GM21786 (cell line): ENCODE data around the gene PLEKHJ1.
"Not testable (repeated sequence)": the region's sequence is repeated elsewhere in the genome, so short reads cannot be mapped to it uniquely, and the experiment has no call there.

Experiments
- ATAC-seq: cut with Tn5 transposase; IDR thresholded peaks from one replicate; pipeline ENCODE4 v1.9.1; 2021; ENCODE audit not compliant: unreplicated experiment

PLEKHJ1 gene

GRCh38 chr19:2200624-2201294 lies 35.4 kb downstream of the PLEKHJ1 start:
- ATAC-seq: not testable (repeated sequence)

DNA sequence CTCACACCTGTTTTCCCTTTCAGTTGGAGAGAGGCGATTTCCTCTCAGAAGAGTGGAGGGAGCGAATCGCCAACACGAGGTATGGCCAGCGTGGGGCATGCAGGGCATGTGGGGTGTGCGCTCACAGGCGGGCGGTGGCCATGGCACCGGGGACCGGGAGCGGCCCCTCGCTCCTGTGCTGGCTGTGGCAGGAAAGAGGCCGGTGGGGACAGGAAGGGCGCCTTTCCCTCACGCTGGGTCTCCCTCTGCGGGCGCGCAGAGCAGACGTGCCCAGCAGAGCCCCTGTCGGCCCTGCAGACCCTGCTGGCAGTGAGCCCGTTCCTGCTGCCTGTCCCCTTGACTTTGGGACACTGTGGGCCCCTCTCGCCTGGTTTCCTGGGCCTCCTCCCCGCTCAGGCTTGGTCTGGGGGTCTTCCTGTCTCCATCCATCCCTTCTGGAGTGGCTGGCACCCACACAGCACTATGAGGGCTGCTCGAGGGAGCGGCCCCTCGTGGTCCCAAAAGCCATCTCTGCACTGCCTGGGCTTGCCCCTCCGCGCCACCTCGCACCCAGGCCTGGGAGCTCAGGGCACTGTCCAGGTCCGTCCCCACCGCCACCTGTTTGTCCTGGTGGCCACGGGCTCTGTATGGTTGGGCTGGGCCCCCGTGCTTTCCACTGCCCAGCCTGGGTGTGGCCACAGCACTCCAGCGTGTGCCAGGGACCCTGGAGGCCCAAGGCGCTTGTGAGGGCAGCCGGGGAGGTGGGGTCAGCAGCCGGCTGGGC lies 36.1 kb downstream of the PLEKHJ1 start:
- no peak for ATAC-seq

DNA sequence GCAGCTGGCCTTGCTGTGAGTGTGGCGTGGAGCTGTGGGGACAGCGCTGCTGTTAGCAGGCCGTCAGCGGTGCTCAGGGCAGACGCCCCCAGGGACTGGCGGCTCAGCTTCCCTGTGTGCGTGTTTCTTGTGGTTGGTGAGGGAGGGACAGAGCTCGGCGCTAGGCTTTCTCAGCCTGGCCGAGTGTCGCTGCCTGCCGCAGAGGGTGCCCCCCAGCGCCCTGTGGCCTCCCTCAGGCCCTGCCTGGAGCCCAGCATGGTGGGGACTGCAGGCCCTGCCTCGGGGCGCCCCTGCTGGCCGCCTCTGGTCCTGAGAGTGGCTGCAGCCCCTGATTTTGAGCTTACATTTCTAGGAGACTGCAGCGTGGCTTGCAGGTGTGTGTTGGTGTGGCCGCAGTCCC lies 36.9 kb downstream of the PLEKHJ1 start:
- ATAC-seq: no peak

DNA sequence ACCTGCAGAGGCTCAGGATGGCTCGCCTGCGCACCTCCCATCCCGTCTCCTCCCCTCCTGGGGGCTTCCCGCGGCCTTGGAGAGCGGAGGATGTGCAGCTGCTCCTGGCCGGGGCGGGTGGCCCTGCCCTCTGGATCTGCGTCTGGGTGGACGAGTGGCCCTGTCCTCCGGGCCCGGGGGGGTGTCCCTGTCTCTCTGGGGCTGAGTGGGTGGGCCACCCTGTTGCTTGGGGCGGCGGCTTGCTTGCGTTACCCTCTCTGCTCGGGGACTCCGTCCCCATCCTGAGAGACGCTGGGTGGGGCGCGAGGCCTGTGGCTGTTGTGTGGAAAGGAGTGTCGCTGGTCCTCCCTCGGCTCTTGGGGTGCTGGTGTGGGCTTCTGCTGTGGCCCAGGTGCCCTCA lies 37.8 kb downstream of the PLEKHJ1 start:
- ATAC-seq: no peak

- no peak for ATAC-seq
These were observed 38.9 kb downstream of the PLEKHJ1 start for GRCh38 chr19:2197270-2197669.

DNA sequence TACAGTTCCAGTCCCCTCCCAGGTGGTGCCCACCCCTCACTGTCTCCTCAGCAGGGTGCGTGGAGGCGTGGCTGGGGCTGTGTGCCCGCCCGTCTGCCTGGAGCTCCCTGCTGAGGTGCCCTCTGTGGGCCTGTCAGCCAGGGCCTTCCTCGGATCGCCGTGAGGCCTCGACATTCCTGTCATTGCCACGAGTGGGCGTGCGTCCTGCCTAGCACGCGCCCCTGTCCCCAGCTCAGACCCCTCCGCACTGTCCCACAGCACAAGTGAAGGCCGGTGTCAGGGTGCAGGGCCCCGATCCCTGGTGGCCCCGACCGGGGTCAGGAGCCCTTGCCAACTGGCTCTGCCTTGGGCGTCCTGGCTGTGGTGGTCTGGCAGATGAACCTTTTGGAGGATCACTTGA lies 40.2 kb downstream of the PLEKHJ1 start:
- ATAC-seq: no peak

GRCh38 chr19:2195361-2195760 lies 40.8 kb downstream of the PLEKHJ1 start:
- no peak for ATAC-seq

DNA sequence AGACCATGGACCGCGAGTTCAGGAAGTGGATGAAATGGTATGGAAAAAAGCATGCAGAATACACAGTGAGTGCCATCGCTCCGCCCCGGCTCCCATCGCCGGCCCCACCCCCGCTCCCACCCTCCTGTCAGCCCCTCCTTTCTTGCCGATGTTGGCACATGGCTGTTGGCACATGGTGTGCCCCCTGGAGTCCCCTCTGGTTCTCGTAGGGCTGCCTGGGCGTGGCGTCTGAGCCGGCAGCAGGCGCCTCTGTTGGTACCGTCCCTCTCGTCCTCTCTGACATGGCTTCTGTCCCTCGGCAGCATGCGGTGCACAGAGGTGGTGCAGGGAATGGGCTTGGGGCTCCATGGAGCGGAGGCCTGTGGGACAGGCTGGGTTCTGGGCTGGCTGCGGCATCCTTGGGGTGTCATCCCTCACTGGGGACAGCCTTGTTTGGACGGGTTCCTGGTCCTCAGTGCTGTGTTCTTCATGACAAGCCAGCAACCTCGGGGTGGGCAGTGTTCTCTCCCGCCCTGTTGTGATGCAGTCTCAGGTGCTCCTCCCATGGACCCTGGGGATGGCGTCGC lies 41.5 kb downstream of the PLEKHJ1 start:
- no peak for ATAC-seq

- no peak for ATAC-seq
These were observed 42.3 kb downstream of the PLEKHJ1 start for GRCh38 chr19:2193807-2194206.

DNA sequence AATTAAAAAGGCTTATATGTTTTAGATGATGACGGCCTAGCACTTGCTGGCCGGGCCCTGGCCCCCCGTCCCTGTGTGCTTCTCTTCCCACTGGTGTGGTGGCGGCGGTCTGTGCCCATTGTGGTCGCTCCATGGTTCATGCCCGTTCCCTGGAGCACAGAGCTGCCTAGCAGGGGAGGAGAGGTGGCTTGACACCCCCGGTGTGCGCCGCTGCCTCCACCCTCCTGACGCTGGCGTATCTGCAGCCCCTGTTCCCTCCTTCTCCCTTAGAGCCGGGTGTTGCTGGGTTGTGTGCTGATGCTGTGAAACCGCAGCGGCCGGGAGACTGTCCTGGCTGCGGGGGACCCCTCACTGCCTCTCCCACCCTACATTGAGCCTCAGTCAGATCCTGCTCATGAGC lies 43.3 kb downstream of the PLEKHJ1 start:
- no peak for ATAC-seq

DNA sequence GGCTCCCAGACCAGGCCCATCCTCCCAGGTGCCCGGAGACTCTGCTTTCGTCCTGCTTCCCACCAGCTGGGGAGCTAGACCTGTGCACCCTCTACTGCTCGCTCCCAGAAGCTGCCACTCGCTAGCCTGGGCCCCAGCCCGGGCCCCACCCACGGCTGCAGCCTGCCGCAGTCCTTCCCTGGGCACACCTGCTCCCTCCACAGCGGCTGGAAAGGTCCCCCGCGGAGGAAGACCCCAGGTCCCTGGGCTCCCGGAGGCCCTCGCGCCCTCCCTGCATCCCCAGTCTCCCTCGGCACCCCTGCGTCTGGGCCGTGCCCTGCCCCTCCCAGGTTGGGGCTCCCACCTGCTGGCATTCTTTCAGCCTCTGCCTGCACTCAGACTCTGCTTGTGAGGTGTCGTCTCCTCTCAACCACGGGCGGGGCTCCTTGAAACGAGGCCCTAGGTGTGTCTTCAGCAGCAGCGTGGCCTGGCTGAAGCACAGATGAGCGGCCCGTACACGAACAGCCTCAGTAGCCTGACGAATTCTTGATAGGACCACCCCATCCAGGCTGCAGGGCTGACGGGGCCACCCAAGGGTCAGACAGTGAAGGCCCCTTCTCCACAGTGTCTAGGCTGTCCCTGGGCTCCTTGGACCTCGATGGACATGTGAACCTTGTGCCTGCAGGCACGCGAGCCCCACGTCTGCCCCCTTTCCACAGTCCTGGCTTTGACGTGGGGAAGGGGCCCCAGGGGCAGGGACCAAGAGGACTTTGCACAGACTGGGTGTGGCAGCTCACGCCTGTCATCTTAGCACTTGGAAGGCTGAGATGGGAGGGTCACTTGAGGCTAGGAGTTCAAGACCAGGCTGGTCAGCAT lies 44.4 kb downstream of the PLEKHJ1 start:
- ATAC-seq: no peak

- ATAC-seq: no peak
These were observed 45.2 kb downstream of the PLEKHJ1 start for GRCh38 chr19:2190848-2191455.

DNA sequence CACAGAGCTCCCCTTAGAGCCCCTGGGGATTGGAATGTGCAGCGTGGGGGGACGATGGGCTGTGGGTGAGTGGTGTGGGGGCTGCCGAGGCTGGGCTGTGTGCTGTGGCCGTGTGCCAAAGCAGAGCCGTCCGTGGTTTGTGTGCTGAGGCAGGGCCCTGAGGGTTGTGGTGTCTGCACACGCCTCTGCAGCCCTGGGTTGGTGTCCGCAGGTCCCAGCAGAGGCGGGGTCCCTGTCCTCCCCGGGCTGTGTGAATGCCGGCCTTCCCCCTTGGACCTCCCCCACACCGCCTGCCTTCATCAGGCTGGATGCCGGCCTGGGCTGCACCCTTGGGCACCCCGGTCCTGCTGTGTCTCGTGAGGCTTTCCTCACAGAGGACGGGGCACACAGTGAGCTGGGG lies 46.2 kb downstream of the PLEKHJ1 start:
- ATAC-seq: no peak

DNA sequence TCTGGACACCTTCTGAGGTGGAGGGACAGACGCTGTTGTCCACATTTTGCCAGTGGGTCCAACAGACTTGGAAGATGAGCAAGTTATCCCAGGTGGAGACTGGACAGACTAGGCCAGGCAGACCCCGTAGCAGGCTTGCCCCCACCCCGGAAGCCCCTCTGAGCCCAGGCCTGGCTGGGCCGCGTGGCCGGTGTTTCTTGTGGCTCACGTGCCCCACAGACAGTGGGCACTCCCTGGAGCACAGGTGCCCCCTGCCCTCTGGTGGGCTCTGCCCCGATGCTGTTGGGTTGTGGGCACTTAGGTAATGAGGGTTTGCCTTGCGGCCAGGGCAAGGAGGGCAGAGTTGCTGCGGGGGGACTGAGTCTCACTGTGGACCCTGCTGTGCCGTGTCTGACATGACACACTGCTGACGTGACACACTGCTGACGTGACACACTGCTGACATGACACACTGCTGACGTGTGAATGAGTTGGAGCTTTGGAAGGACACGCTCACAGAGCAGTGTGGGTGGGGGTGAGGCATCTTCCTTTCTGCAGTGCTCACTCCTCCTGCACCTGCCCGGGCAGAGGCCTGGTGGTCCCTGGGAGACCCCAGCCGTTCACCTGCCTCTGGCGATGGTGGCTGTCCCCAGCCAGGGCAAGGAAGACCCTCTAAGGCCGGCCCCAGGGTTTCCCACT lies 47.3 kb downstream of the PLEKHJ1 start:
- ATAC-seq: no peak

GRCh38 chr19:2187159-2187558 lies 49.0 kb downstream of the PLEKHJ1 start:
- no peak for ATAC-seq

DNA sequence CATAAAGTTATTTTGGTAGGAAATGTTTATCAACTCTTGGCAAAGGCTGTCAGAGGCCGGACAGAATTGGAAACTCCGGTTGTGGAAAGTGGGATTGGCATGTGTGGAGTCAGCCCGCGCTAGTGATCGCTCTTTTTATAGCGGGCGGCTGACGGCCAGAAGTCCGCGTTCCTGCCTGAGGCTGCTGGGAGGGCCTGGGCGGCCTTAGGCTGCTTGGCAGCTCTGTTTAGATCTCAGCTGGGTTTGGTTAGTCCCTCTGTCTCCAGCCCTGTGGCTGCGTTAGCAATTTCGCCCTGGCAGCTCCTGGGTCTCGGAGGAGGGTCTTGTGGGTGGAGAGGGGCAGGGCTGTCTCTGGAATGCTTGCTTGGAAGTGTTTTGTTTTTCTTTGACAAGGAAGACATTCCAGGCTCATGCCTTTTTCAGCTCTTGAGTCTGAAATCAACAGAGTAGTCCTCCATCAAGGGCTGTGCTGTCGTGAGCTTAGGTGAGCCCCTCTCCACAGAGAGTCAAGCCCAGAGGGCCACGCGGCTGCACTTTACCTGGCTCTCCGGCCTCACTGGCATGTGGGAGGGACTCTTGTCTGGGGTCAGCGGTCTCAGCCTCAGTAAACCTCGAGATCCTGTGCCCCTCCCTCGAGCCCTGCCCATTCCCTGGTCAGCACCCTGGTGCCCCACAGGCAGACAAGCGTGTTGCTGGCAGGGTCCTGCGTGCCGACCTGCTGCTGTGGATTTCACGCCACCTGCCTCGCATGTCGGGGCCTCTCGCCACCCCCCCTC lies 49.9 kb downstream of the PLEKHJ1 start:
- ATAC-seq: no peak

- no peak for ATAC-seq
These were observed 50.4 kb downstream of the PLEKHJ1 start for GRCh38 chr19:2185734-2186070.

GRCh38 chr19:2184422-2184975 lies 51.6 kb downstream of the PLEKHJ1 start:
- no peak for ATAC-seq
